PC-9 (cell line): ENCODE data around the gene TBC1D24.

Experiments used
- EZH2 ChIP-seq: fragments of 200-600 bp; sonication (generic); IDR thresholded peaks from 2 replicates; pipeline ENCODE4 v1.8.0; 2017; ENCODE audit warnings: antibody characterized with exemption, low read depth
- TF ChIP-seq, protein P1 (sequence below): fragments of 200-600 bp; sonication (generic); conservative IDR thresholded peaks from 2 replicates; pipeline ENCODE4 v1.6.1; 2017; ENCODE audit warnings: mixed run types, antibody characterized with exemption, mild to moderate bottlenecking, moderate library complexity

DNA sequence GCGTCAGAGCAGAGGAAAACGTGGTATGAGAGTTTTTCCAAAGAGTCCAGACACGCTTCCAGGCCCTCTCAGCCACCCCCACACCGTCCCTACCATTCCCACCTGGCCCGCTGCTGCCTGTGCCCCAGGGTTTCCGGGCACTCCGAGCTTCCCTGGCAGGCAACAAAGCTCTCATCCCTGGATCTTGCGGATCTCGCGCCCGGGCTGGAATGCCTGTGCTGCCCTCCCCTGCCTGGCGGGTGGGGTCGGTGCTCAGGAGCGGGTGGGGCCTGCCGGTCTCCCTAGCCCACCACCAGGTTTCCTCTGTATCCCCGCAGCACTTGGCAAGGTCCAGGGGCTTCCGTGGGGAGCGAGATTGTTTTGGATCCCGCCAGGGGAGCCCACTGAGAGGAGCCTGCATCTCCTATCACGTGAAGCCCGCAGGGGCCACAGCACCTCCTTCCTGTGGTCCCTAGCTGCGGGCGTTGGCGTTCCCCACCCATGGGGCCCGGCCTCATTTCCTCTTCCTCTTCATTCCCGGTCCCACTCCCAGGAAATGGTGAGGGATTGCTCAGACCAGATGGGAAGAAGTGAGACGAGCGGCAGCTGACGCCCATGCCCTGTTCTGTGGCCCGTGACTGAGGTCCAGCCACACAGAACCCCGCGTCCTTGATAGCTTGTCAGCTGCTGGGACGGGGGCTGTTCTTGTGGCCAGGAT is 11.0 kb downstream of the TBC1D24 start:
- TF ChIP-seq, protein P1, sequence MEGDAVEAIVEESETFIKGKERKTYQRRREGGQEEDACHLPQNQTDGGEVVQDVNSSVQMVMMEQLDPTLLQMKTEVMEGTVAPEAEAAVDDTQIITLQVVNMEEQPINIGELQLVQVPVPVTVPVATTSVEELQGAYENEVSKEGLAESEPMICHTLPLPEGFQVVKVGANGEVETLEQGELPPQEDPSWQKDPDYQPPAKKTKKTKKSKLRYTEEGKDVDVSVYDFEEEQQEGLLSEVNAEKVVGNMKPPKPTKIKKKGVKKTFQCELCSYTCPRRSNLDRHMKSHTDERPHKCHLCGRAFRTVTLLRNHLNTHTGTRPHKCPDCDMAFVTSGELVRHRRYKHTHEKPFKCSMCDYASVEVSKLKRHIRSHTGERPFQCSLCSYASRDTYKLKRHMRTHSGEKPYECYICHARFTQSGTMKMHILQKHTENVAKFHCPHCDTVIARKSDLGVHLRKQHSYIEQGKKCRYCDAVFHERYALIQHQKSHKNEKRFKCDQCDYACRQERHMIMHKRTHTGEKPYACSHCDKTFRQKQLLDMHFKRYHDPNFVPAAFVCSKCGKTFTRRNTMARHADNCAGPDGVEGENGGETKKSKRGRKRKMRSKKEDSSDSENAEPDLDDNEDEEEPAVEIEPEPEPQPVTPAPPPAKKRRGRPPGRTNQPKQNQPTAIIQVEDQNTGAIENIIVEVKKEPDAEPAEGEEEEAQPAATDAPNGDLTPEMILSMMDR: no peak
- no peak for TF ChIP-seq EZH2
